GM23248 (cell line): Measurements from ENCODE around the gene IFNGR1. TPM values are rescaled to one million over a fixed set of nuclear protein-coding genes. Genes with fewer than 3 reads are reported as not detected.
"Not testable (repeated sequence)": the region's sequence is repeated elsewhere in the genome, so short reads cannot be mapped to it uniquely, and the experiment has no call there.

Experiments
- DNase-seq: peaks from one replicate; pipeline ENCODE4 v3.0.0-alpha.2; 2015
- H2AFZ ChIP-seq: fragments of 200-600 bp; sonication (generic); 2 replicates; pipeline ENCODE4 v1.6.1; 2016; ENCODE audit warnings: antibody characterized with exemption
- H3F3A ChIP-seq: fragments of 200-600 bp; sonication (generic); 2 replicates; pipeline ENCODE4 v1.6.1; 2016; ENCODE audit warnings: mild to moderate bottlenecking, antibody characterized with exemption, mixed run types; ENCODE audit not compliant: insufficient read depth
- H3K27ac ChIP-seq: fragments of 200-600 bp; sonication (generic); 2 replicates; pipeline ENCODE4 v1.5.1; 2016; ENCODE audit warnings: mild to moderate bottlenecking
- H3K27me3 ChIP-seq: fragments of 200-600 bp; sonication (generic); replicated peaks from 2 replicates; pipeline ENCODE4 v1.6.1; 2016; ENCODE audit warnings: mild to moderate bottlenecking; ENCODE audit not compliant: insufficient read depth
- H3K36me3 ChIP-seq: fragments of 200-600 bp; sonication (generic); 2 replicates; pipeline ENCODE4 v1.6.1; 2016; ENCODE audit warnings: low read depth, mild to moderate bottlenecking
- H3K4me1 ChIP-seq: fragments of 200-600 bp; sonication (generic); 2 replicates; pipeline ENCODE4 v1.6.1; 2016; ENCODE audit warnings: mild to moderate bottlenecking; ENCODE audit not compliant: insufficient read depth
- H3K4me2 ChIP-seq: fragments of 200-600 bp; sonication (generic); one replicate; pipeline ENCODE4 v1.6.1; 2016; ENCODE audit warnings: mild to moderate bottlenecking; ENCODE audit not compliant: unreplicated experiment
- H3K4me3 ChIP-seq: fragments of 200-600 bp; sonication (generic); 2 replicates; pipeline ENCODE4 v1.5.1; 2016; ENCODE audit warnings: mild to moderate bottlenecking
- H3K79me2 ChIP-seq: fragments of 200-600 bp; sonication (generic); 2 replicates; pipeline ENCODE4 v1.6.1; 2016; ENCODE audit warnings: mild to moderate bottlenecking; ENCODE audit not compliant: insufficient read depth
- H3K9ac ChIP-seq: fragments of 200-600 bp; sonication (generic); 2 replicates; pipeline ENCODE4 v1.6.1; 2016; ENCODE audit warnings: mild to moderate bottlenecking
- H3K9me2 ChIP-seq: fragments of 200-600 bp; sonication (generic); 2 replicates; pipeline ENCODE4 v1.6.1; 2016; ENCODE audit warnings: mixed run types, mild to moderate bottlenecking, moderate library complexity; ENCODE audit not compliant: insufficient read depth
- H3K9me3 ChIP-seq: fragments of 200-600 bp; sonication (generic); one replicate; pipeline ENCODE4 v1.6.1; 2017; ENCODE audit warnings: low read depth
- H4K20me1 ChIP-seq: fragments of 200-600 bp; sonication (generic); 2 replicates; pipeline ENCODE4 v1.6.0; 2016; ENCODE audit not compliant: insufficient read depth
- EZH2 ChIP-seq: fragments of 200-600 bp; sonication (generic); IDR thresholded peaks from 2 replicates; pipeline ENCODE4 v1.6.1; 2018; ENCODE audit warnings: antibody characterized with exemption, mild to moderate bottlenecking; ENCODE audit not compliant: insufficient read depth, poor library complexity, severe bottlenecking
- EZH2phosphoT487 ChIP-seq: fragments of 200-600 bp; sonication (generic); IDR thresholded peaks from 2 replicates; pipeline ENCODE4 v1.6.1; 2018; ENCODE audit warnings: antibody characterized with exemption, moderate library complexity, mild to moderate bottlenecking, low read depth; ENCODE audit not compliant: insufficient read depth
- WGBS, 2 experiments: methylation state at CpG; one replicate each; pipeline ENCODE4 v1.1.6; 2015 to 2017; ENCODE audit warnings: low lambda C conversion rate in 2 of 2, low coverage in 1 of 2; ENCODE audit errors: missing lambda C conversion rate in 2 of 2; 5-methylcytosine and 5-hydroxymethylcytosine counted together
- in situ Hi-C: fragments of 300-500 bp; cut with MboI; formaldehyde crosslinking; loops from 2 replicates; pipeline ENCODE4 v1.15.0; 2020
- polyA plus RNA-seq: library from polyadenylated mRNA; unstranded; fragments of >200 nt; fragmentation: Nextera tagmentation; extraction: Ambion mirVana; gene quantifications from 2 replicates; pipeline ENCODE4 v1.2.1, GENCODE V29; 2016
- total RNA-seq: library from RNA; depleted of rRNA; stranded (reverse); fragments of >200 nt; shearing (Covaris generic); gene quantifications from 2 replicates; pipeline ENCODE4 v1.2.3, GENCODE V29; 2014

The IFNGR1 gene
- total and polyA plus RNA-seq, 2 experiments from 2014 or later, result 58.8 to 61.6 TPM

DNA sequence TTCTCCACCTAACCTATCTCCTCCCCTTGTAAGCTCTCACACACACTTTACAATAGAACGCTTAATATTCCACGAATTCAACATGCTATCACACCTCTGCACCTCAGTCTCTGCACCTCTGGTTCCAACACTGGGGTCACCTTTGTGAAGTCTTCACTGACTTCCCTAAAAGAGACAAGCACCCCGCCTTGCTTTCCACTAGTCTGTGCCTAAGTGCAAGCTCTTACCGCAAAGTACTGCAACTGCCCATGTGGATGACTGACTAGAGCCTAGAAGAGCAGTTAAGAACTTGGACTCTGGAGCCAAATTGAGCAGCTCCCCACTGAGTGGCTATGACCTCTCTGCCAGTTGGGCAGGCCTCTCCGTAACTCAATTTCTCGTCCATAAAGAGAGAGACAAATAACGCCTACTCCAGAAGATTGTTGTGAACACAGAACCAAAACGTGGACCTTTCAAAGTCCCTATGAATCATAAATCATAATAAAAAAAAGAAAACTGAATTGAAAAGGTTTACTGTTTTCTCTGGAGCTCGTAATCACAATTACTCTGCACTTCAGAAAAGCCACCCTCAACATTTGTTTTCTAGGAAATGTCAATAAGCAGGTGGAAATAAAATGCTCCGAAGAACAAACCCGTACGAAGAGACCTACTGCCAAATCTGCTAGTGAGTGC is 1.2 kb downstream of the IFNGR1 start:
- H3F3A ChIP-seq, result peaks cover 35% of the 10 kb centered on the region
- H3K4me3 ChIP-seq, result peak overlapping the region; percentile 85
- H3K27me3 ChIP-seq, result no peaks in the 10 kb centered on the region
- no peaks in the 10 kb centered on the region for H4K20me1 ChIP-seq
- H3K27ac ChIP-seq, result peak overlapping the region; percentile 94
- H3K4me2 ChIP-seq, result peak overlapping the region; percentile 98
- in situ Hi-C loops, result no loop called here
- peak; percentile 81 for DNase-seq
- H3K4me1 ChIP-seq, result peaks cover 46% of the 10 kb centered on the region
- 7 to 12% methylated on average over 12 of the region's 12 CpGs for WGBS, 2 experiments
- no peaks in the 10 kb centered on the region; the same call in 1 of the 2 replicates for H3K36me3 ChIP-seq
- peak overlapping the region; percentile 97 for H3K9ac ChIP-seq
- H3K79me2 ChIP-seq, result peaks cover 62% of the 10 kb centered on the region
- TF ChIP-seq EZH2, result no peak
- TF ChIP-seq EZH2phosphoT487, result no peak
- H3K9me3 ChIP-seq, result no peaks in the 10 kb centered on the region
- no peaks in the 10 kb centered on the region for H3K9me2 ChIP-seq
- H2AFZ ChIP-seq, result peak overlapping the region; percentile 93

DNA sequence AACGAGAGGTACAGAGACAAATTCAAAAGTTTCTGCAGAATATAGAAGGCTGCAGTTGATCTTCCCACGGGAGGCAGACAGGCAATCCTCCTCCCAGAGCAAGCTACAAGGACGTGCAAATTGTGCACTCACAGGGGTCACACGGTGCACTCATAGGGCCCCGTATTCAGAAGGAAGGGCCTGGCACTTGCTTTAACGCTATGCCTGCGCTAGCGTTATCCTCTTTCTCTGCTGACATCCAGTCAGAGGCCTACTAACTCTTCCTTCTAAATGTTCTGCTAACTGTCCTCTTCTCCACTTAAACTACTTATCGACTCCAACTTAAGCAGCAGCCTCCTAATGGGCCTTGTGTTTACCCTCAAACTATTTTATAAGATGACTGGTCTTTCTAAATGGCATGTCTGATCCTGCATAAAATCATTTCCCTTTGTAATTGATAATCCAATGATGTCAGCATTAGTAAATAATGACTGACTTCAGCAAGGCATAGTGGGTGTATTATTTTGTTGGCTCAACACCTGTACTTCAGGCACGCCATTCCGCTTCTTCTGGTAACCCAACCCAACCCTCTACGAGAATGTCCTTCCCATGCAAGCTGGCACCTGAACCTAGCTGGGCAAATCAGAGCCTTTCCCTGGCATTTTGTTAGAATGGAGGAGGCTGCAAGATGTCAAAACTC is 2.2 kb downstream of the IFNGR1 start:
- Histone ChIP-seq H3K27ac (peak overlapping the region; percentile 94), H3F3A (peaks cover 35% of the 10 kb centered on the region), H3K4me3 (peak overlapping the region; percentile 85), H3K4me2 (peak overlapping the region; percentile 98), H4K20me1 (no peaks in the 10 kb centered on the region), H3K27me3 (no peaks in the 10 kb centered on the region), H3K9ac (peak overlapping the region; percentile 97), H3K36me3 (no peaks in the 10 kb centered on the region; the same call in 1 of the 2 replicates), H2AFZ (no peak overlapping the region), H3K9me2 (no peaks in the 10 kb centered on the region), H3K79me2 (peaks cover 71% of the 10 kb centered on the region), H3K9me3 (no peaks in the 10 kb centered on the region), H3K4me1 (peaks cover 46% of the 10 kb centered on the region)
- 27% methylated on average over 12 of the region's 12 CpGs for WGBS, 2 experiments
- in situ Hi-C loops, result no loop called here
- no peak for DNase-seq
- TF ChIP-seq EZH2, result no peak
- TF ChIP-seq EZH2phosphoT487, result no peak

DNA sequence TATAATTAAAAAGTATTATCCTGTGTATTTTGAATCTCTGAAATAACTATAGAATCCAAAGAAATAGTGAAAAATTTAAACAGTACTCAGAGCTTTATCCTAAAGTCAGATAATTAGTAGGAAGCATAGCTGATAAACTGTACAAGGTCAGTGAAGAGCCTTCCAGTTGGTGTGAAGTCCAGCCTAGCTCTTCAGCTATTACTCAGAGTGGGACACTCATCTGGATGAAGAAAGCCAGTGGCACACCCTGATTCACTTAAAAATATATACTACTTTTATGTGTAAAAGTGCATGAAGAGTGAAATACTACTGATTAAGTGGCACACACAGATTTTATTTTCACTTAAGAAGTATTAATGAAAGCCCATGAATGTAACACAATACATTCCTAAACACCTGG is 3.1 kb downstream of the IFNGR1 start:
- peak overlapping the region; percentile 94 for H3K27ac ChIP-seq
- H3K79me2 ChIP-seq, result peaks cover 80% of the 10 kb centered on the region
- in situ Hi-C loops, result no loop called here
- H3K9ac ChIP-seq, result peak overlapping the region; percentile 97
- no peaks in the 10 kb centered on the region for H4K20me1 ChIP-seq
- no peaks in the 10 kb centered on the region for H3K9me3 ChIP-seq
- peak; percentile 84 for DNase-seq
- H3K9me2 ChIP-seq, result no peaks in the 10 kb centered on the region
- H3K4me2 ChIP-seq, result peak overlapping the region; percentile 98
- H2AFZ ChIP-seq, result no peak overlapping the region
- TF ChIP-seq EZH2 (no peak), EZH2phosphoT487 (no peak)
- peaks cover 48% of the 10 kb centered on the region for H3K4me1 ChIP-seq
- peaks cover 35% of the 10 kb centered on the region for H3F3A ChIP-seq
- no peaks in the 10 kb centered on the region; the same call in 1 of the 2 replicates for H3K36me3 ChIP-seq
- no peaks in the 10 kb centered on the region for H3K27me3 ChIP-seq
- H3K4me3 ChIP-seq, result peak overlapping the region; percentile 85

DNA sequence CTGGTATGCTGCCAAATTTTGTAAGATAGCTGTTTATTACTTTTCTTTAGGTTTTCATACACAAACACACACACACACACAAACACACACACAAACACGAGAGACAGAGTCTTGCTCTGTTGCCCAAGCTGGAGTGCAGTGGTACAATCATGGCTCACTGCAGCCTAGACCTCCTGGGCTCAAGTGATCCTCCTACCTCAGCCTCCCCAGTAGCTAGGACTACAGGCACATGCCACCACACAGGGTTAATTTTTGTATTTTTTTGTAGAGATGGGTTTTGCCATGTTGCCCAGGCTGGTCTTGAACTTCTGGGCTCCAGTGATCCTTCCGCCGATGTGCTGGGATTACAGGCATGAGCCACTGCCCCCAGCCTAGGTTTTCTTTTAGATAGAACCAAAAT is 3.6 kb downstream of the IFNGR1 start:
- in situ Hi-C loops, H3K9ac ChIP-seq, H4K20me1 ChIP-seq, H3K36me3 ChIP-seq, H3K4me3 ChIP-seq, H3K9me2 ChIP-seq, H2AFZ ChIP-seq, H3K27me3 ChIP-seq, H3K9me3 ChIP-seq, DNase-seq: not testable (repeated sequence)
- Histone ChIP-seq H3K4me2 (peak overlapping the region; percentile 98), H3K27ac (peak overlapping the region; percentile 94), H3F3A (peaks cover 35% of the 10 kb centered on the region), H3K4me1 (peaks cover 53% of the 10 kb centered on the region), H3K79me2 (peaks cover 85% of the 10 kb centered on the region)
- WGBS, 2 experiments, result 70% methylated on average over 3 of the region's 3 CpGs
